HTR-8/SVneo (cell line): ENCODE results near the gene SPOCK1.
"Not testable (repeated sequence)": the region's sequence is repeated elsewhere in the genome, so short reads cannot be mapped to it uniquely, and the experiment has no call there.

ENCODE experiments used
- DNase-seq: peaks from one replicate; pipeline ENCODE4 v3.0.0; 2011; ENCODE audit warnings: low spot score, mixed read lengths; ENCODE audit not compliant: insufficient read length
- FAIRE-seq: peaks from 2 replicates; lab custom pipeline; 2011; peaks lifted over from hg19 to GRCh38; lab: Jason Lieb, UNC

The SPOCK1 gene

DNA sequence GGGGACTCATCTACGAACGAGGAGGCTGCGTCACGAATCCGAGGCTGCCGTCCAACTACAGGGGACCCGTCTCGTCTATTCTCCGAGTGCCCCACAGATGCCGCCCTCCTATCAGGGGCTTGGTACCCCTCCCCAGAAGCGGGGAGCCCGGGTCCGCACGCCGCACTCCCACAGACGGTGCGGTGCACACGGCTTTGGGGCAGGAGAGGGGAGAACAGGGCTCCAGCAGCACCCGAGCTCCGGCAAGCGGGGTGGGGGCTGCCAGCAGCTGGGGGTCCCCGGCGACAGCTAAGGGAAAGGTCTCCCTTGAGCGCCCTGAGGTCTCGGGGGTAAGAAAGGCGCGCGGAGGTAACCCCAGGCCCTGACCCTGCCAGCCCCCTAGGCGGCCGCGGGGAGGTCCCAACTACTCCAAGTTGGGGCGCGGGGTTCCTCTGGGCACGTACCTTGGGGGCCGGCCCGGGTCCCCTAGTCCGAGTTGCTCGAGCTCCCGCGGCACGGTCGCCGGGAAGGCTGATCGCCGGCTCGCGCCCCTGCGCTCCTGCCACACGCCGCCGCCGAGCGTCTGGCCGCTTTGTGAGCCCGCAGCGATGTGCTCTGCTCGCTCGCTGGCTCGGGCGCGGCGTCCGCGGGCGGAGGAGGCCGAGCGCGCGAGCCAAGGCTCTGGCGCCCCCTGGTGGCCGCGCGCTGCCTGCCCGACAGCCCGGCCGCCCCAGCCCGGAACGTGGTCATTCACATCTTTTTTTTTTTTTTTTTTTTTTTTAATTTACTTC lies at the start of gene SPOCK1:
Gene SPOCK1 (minus strand): TSS at position 591 of the 770 bp plus-strand sequence.
- FAIRE-seq: no peak
- DNase-seq: peak; percentile 80

DNA sequence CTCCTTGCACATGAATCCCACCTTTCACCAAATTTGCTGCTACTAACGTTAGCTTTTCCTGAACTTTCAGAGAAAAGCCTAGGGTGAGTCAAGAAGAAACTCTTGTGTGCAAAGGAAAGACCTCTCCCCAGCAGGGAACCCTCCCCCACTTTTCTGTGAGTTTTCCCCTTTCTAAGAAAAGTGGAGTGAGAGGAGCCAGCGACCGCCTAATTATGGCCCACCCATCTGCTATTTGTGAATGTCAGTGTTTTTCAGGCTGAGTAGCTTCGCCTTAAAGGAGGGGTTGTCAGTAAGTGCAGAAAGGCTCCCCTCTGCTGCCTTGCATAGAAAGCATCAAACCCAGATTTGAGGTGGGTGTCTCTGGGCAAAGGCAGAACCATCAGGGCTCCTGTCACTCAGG lies 46.8 kb upstream of the SPOCK1 start:
- FAIRE-seq: no peak
- no peak for DNase-seq

- not testable (repeated sequence) for DNase-seq
Measured at GRCh38 chr5:137535449-137535848, 36.3 kb upstream of the SPOCK1 start.

DNA sequence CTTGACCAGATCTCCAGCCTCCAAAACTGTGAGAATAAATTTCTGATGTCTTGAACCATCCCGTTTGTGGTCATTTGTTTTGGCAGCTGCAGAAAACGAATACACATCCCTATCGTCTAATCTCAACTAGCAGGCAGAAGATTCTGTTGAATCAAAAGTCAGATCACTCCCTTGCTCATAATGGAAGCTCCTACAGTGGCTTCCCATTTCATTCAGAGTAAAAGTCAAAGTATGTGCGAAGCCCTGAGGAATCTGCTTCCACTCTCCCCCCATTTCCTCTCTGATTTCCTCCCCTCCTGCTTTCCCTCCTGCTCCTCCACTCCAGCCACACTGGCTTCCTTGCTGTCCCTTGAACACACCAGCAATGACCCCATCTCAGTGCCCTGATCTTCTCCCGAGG lies 34.8 kb upstream of the SPOCK1 start:
- FAIRE-seq: no peak
- DNase-seq: no peak

More at GRCh38 chr5:137535449-137535848, 36.3 kb upstream of the SPOCK1 start:
- FAIRE-seq: not testable (repeated sequence)

DNA sequence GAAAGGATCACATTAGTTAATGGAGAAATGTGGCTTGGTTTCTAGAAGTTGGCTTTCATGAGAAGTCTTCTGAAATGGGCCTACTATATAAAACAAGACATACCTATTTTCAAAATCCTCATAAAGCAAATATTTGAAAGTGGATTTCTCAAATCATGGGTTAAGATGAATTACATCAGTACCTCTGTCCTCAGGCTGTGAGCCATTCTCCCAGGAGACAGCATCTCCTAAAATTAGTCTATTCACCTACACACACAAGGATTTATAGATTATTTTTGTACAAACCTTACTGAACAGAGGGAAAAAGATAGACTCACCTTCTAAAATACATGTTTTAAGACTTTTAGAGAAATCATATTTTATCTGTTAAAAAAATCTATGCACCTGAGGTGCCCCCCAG lies 32.1 kb upstream of the SPOCK1 start:
- DNase-seq (no peak), FAIRE-seq (no peak)

DNA sequence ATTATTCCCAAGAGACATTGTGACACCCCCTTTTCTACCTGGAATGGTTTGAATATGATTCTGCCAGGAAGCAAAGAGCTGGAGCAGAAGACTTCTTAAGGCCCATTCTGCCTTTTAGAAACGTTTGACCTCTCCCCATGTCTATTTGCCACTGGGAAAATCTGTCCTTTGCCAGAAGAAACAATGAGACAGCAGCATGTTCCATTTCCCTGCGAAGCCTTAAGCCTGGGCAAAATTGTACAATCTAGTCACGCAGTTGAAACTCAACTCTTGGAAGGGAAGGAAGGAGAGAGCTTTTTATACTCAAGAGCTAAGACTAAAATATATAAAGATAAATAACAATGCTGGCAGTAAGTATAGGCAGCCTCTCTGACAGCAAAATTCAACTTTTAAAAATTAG lies 22.1 kb upstream of the SPOCK1 start:
- DNase-seq (no peak), FAIRE-seq (no peak)

- FAIRE-seq: no peak
- DNase-seq: no peak
Measured at GRCh38 chr5:137516961-137517360, 17.8 kb upstream of the SPOCK1 start.

GRCh38 chr5:137516251-137516797 lies 17.2 kb upstream of the SPOCK1 start:
- no peak for FAIRE-seq
- no peak for DNase-seq

- FAIRE-seq (no peak), DNase-seq (no peak)
Measured at GRCh38 chr5:137515238-137515637, 16.1 kb upstream of the SPOCK1 start.

DNA sequence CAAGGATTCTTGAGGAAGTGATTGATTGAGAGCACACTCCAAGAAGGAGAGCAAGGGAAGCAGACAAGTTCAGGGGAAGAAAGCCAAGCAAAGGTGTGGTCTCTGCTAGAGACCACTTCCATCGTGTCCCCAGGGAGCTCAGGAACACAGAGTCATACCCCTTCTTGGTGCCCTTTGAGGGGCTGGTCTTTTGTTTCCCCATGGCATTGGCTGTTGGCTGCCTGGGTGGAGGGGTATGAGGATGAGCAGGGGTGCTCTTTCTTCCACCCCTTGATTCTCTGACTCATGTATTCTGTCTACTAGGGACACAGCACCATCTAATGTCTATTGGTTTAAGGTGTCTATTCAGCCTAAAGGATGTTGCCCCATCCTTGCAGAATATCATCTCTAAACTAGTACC lies 11.5 kb upstream of the SPOCK1 start:
- FAIRE-seq: no peak
- no peak for DNase-seq

DNA sequence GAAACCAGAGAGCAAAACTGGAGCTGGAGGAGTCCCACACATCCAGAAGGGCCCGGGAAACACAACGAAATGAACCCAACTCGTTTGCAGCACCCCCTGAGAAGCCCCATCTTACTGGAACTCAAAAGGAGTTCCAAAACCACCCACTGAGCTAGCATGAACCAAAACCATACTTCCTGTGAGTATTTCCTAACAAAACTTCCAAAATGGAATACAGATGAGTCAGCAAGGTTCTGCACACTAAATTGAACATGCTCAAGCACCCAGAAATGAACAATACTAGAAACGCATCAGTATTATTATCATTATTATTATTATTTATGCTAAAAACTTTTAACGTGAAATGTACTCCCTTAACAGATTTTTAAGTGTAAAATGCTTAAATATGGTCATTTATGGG lies 8.0 kb upstream of the SPOCK1 start:
- DNase-seq (no peak), FAIRE-seq (no peak)

GRCh38 chr5:137506296-137506695 lies 7.2 kb upstream of the SPOCK1 start:
- DNase-seq (no peak), FAIRE-seq (no peak)

DNA sequence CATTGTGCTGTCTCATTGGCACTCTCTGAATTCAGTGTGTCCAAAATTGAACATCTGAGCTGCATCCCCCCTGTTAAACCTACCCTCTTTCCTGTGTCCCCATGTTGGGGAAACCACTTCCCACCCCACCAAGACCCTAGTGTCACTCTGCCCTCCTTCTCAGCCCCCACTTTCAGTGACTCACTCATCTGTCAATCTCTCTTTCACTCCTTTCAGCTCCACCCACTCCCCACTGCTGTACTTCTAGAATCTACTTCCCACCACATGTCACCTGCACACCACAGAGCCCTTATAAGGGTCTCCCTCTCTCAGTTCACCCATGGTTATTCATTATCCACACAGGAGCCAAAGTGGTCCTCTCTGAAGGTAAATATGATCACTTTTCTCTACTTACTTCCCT lies 5.8 kb upstream of the SPOCK1 start:
- DNase-seq (no peak), FAIRE-seq (no peak)

GRCh38 chr5:137503456-137503855 lies 4.3 kb upstream of the SPOCK1 start:
- FAIRE-seq (no peak), DNase-seq (no peak)

- DNase-seq (no peak), FAIRE-seq (no peak)
Measured at GRCh38 chr5:137502632-137503031, 3.5 kb upstream of the SPOCK1 start.

DNA sequence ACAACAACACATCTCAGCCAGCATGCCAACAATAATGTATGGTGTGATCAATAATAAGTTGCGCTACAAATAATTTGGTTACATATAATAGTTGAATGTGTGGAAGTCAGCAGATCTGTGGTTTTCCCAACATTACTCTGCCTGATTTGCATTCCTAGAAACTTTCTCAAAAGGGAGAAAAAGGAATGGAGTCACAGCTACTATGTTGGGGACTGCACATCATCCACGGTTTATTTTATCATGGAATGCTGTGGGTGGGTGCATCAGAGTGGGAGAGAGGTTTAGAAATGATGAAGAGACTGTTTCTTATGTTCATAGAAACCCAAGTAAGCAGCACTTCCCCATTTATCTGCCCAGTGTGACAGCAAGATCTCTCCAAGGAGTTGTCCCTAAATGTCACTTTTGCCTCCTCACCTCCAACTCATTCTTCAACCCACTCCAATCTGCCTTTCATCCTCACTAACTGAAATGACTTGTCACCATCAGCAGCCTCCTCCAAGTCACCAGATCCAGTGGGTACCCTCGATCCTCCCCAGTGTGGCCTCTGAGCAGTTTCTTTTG lies 2.8 kb upstream of the SPOCK1 start:
- FAIRE-seq: no peak
- DNase-seq: no peak

- DNase-seq (no peak), FAIRE-seq (no peak)
Measured at GRCh38 chr5:137501226-137501625, 2.1 kb upstream of the SPOCK1 start.

DNA sequence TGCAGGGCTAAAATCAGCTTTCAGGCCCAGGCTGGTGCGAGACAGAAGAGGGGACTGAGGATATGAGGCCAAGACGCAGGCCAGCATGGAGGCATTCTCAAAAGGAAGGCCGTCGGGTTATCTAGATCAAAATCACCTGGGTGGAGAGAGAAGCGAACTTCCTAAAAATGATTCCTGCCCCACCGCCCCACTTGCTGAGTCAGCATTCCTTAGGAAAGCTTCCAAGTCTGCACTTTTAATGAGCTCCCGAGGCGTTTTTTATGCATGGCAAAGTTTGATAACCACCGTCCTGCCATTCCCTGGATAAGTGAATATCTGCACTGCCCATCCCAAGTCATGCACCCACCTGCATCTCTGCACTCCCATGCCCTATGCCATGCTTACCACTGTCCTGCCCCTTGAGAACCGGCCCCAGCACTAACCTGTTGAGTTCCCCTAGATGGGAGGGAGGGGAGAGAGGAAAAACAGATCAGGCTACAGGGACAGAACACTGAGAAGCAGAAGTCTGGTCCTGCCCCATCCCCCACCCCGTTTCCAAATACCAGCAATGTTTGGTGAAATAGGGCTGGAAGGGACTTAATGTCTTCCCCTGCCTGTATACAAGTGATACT lies 1.6 kb upstream of the SPOCK1 start:
- FAIRE-seq: no peak
- DNase-seq: no peak

DNA sequence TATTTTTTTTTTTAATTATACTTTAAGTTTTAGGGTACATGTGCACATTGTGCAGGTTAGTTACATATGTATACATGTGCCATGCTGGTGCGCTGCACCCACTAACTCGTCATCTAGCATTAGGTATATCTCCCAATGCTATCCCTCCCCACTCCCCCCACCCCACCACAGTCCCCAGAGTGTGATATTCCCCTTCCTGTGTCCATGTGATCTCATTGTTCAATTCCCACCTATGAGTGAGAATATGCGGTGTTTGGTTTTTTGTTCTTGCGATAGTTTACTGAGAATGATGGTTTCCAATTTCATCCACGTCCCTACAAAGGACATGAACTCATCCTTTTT lies 351 bp upstream of the SPOCK1 start:
- DNase-seq, FAIRE-seq: not testable (repeated sequence)

- FAIRE-seq (no peak), DNase-seq (no peak)
Measured at GRCh38 chr5:137498301-137498735, 808 bp downstream of the SPOCK1 start.
